Adrenal gland (tissue), 5 donors: ENCODE data around the gene ZNF562.

ENCODE experiments used
- CTCF ChIP-seq, 6 experiments: fragments of 450-650 bp in 4 of 6; fragments of 200-600 bp in 2 of 6; sonication (generic) in 1 of 6; IDR thresholded peaks; 1 replicate in 5 of 6; 2 replicates in 1 of 6; pipeline versions ENCODE4 v1.5.1 to v1.8.0; 2016 to 2021; ENCODE audit warnings: antibody characterized with exemption in 6 of 6, mild to moderate bottlenecking in 2 of 6, moderate library complexity in 1 of 6
- POLR2A ChIP-seq, 2 donors: fragments of 450-650 bp; IDR thresholded peaks; one replicate each; pipeline ENCODE4 v1.6.1; 2017; ENCODE audit warnings: antibody characterized with exemption in 2 of 2, mild to moderate bottlenecking in 2 of 2, moderate library complexity in 1 of 2
- donor health status: DM: no; HTN: no; CAD: no.

DNA sequence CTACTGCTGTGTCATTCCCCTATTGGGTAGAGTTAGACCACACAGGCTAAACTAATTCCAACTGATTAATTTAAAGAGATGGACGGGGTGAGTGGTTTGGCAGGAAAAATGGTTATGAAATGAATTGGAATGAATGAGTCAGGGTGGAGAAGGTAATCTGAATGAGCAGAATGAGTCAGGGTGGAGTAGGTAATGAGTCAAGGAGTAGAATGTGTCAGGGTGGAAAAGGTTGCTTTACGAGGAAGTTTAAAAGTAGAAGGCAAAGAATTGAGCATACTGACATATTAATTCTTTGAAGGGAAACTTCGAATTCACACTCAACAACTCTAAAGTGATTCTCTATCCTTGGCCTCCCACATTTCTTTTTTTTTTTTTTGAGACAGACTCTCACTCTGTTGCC, 77.9 kb downstream of the ZNF562 start:
- TF ChIP-seq CTCF (IDR thresholded peaks at IDR 0.05) (no peak), POLR2A (IDR thresholded peaks at IDR 0.05) (no peak)
